ENCODE measurements around the gene ACIN1.

Gene ACIN1

GRCh38 chr14:23130871-23131270, 35.9 kb upstream of the ACIN1 start:
- FAIRE-seq = no peak
- TF ChIP-seq POLR2A (IDR thresholded peaks at IDR 0.05; ENCODE audit: low read depth, low read length) (no peak), POLR2AphosphoS5 (IDR thresholded peaks at IDR 0.05; ENCODE audit: low read depth, low read length) (no peak), TAF1 (IDR thresholded peaks at IDR 0.05; ENCODE audit: borderline replicate concordance, low read depth, low read length) (no peak)
- no peak for DNase-seq (ENCODE audit: insufficient read length)

GRCh38 chr14:23129759-23130316, 34.9 kb upstream of the ACIN1 start:
- no peak for DNase-seq (ENCODE audit: insufficient read length)
- FAIRE-seq = no peak
- TF ChIP-seq POLR2AphosphoS5 (IDR thresholded peaks at IDR 0.05; ENCODE audit: low read depth, low read length) = no peak
- TF ChIP-seq POLR2A (IDR thresholded peaks at IDR 0.05; ENCODE audit: low read depth, low read length) = no peak
- TF ChIP-seq TAF1 (IDR thresholded peaks at IDR 0.05; ENCODE audit: borderline replicate concordance, low read depth, low read length) = no peak

GRCh38 chr14:23128969-23129758, 34.2 kb upstream of the ACIN1 start:
- DNase-seq (ENCODE audit: insufficient read length) (no peak), FAIRE-seq (no peak)
- TF ChIP-seq POLR2AphosphoS5 (IDR thresholded peaks at IDR 0.05; ENCODE audit: low read depth, low read length) (no peak), TAF1 (IDR thresholded peaks at IDR 0.05; ENCODE audit: borderline replicate concordance, low read depth, low read length) (no peak), POLR2A (IDR thresholded peaks at IDR 0.05; ENCODE audit: low read depth, low read length) (no peak)

- no peak for TF ChIP-seq POLR2A (IDR thresholded peaks at IDR 0.05; ENCODE audit: low read depth, low read length)
- TF ChIP-seq TAF1 (IDR thresholded peaks at IDR 0.05; ENCODE audit: borderline replicate concordance, low read depth, low read length) = no peak
- no peak for TF ChIP-seq POLR2AphosphoS5 (IDR thresholded peaks at IDR 0.05; ENCODE audit: low read depth, low read length)
These were observed 32.9 kb upstream of the ACIN1 start for GRCh38 chr14:23127861-23128260.

GRCh38 chr14:23126548-23127278, 31.8 kb upstream of the ACIN1 start:
- TF ChIP-seq TAF1 (IDR thresholded peaks at IDR 0.05; ENCODE audit: borderline replicate concordance, low read depth, low read length) (no peak), POLR2AphosphoS5 (IDR thresholded peaks at IDR 0.05; ENCODE audit: low read depth, low read length) (no peak), POLR2A (IDR thresholded peaks at IDR 0.05; ENCODE audit: low read depth, low read length) (no peak)
- FAIRE-seq (no peak), DNase-seq (ENCODE audit: insufficient read length) (no peak)

More at GRCh38 chr14:23127861-23128260, 32.9 kb upstream of the ACIN1 start:
- FAIRE-seq = no peak
- DNase-seq (ENCODE audit: insufficient read length) = no peak

GRCh38 chr14:23125933-23126524, 31.1 kb upstream of the ACIN1 start:
- DNase-seq (ENCODE audit: insufficient read length) (no peak), FAIRE-seq (no peak)
- TF ChIP-seq TAF1 (IDR thresholded peaks at IDR 0.05; ENCODE audit: borderline replicate concordance, low read depth, low read length) (no peak), POLR2A (IDR thresholded peaks at IDR 0.05; ENCODE audit: low read depth, low read length) (no peak), POLR2AphosphoS5 (IDR thresholded peaks at IDR 0.05; ENCODE audit: low read depth, low read length) (no peak)

GRCh38 chr14:23125011-23125410, 30.1 kb upstream of the ACIN1 start:
- DNase-seq (ENCODE audit: insufficient read length) = no peak
- TF ChIP-seq POLR2AphosphoS5 (IDR thresholded peaks at IDR 0.05; ENCODE audit: low read depth, low read length) = no peak
- TF ChIP-seq POLR2A (IDR thresholded peaks at IDR 0.05; ENCODE audit: low read depth, low read length) = no peak
- no peak for TF ChIP-seq TAF1 (IDR thresholded peaks at IDR 0.05; ENCODE audit: borderline replicate concordance, low read depth, low read length)
- no peak for FAIRE-seq

GRCh38 chr14:23124337-23124954, 29.5 kb upstream of the ACIN1 start:
- no peak for FAIRE-seq
- no peak for DNase-seq (ENCODE audit: insufficient read length)
- TF ChIP-seq POLR2AphosphoS5 (IDR thresholded peaks at IDR 0.05; ENCODE audit: low read depth, low read length) = no peak
- no peak for TF ChIP-seq TAF1 (IDR thresholded peaks at IDR 0.05; ENCODE audit: borderline replicate concordance, low read depth, low read length)
- TF ChIP-seq POLR2A (IDR thresholded peaks at IDR 0.05; ENCODE audit: low read depth, low read length) = no peak

- no peak for TF ChIP-seq POLR2A (IDR thresholded peaks at IDR 0.05; ENCODE audit: low read depth, low read length)
- TF ChIP-seq POLR2AphosphoS5 (IDR thresholded peaks at IDR 0.05; ENCODE audit: low read depth, low read length) = no peak
- no peak for TF ChIP-seq TAF1 (IDR thresholded peaks at IDR 0.05; ENCODE audit: borderline replicate concordance, low read depth, low read length)
- DNase-seq (ENCODE audit: insufficient read length) (no peak), FAIRE-seq (no peak)
These were observed 28.5 kb upstream of the ACIN1 start for GRCh38 chr14:23123419-23123818.

- no peak for FAIRE-seq
- TF ChIP-seq TAF1 (IDR thresholded peaks at IDR 0.05; ENCODE audit: borderline replicate concordance, low read depth, low read length) = no peak
- no peak for TF ChIP-seq POLR2AphosphoS5 (IDR thresholded peaks at IDR 0.05; ENCODE audit: low read depth, low read length)
- no peak for TF ChIP-seq POLR2A (IDR thresholded peaks at IDR 0.05; ENCODE audit: low read depth, low read length)
- DNase-seq (ENCODE audit: insufficient read length) = no peak
These were observed 27.1 kb upstream of the ACIN1 start for GRCh38 chr14:23122086-23122485.

GRCh38 chr14:23121361-23121771, 26.4 kb upstream of the ACIN1 start:
- FAIRE-seq = peak; percentile 46
- no peak for DNase-seq (ENCODE audit: insufficient read length)
- TF ChIP-seq TAF1 (IDR thresholded peaks at IDR 0.05; ENCODE audit: borderline replicate concordance, low read depth, low read length) = no peak
- no peak for TF ChIP-seq POLR2AphosphoS5 (IDR thresholded peaks at IDR 0.05; ENCODE audit: low read depth, low read length)
- no peak for TF ChIP-seq POLR2A (IDR thresholded peaks at IDR 0.05; ENCODE audit: low read depth, low read length)

All from GM12892 (cell line).